ENCODE measurements around the gene TFAP2D. TPM values are rescaled to one million over a fixed set of nuclear protein-coding genes. Genes with fewer than 3 reads are reported as not detected.
A peak's percentile ranks its signal among the peaks of the same experiment; 100 is the strongest.

The TFAP2D gene
- total and polyA plus RNA-seq, 2 experiments from 2014 or later: 0.23 TPM; not detected in 1

DNA sequence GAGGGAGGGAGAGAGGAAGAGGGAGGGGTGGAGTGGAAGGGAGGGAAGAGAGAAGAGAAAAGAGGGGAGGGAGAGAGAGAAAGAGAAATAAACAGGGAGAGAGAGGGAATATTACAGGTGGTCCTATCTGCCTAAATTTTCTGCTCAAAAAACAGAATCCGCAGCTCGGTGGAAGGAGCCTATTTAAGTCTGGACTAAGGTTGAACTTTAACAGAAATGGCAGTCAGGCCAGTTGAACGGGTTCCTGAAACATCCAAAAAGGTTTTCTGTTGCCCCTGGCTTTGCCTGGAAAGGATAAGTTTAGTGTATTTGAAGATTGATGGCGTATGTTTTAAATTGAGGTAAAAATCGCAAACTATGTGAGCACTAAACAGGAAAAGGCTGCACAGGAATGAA, 107.5 kb downstream of the TFAP2D start:
- H3K4me2 ChIP-seq: peak overlapping the region; percentile 74
- no peaks in the 10 kb centered on the region for H3K79me2 ChIP-seq
- no peaks in the 10 kb centered on the region for H3K9me3 ChIP-seq (ENCODE audit: low read depth)
- H3K9me2 ChIP-seq (replicated peaks; ENCODE audit: insufficient read depth): no peaks in the 10 kb centered on the region
- no peaks in the 10 kb centered on the region for H3K36me3 ChIP-seq (replicated peaks; ENCODE audit: insufficient read depth, low read depth)
- TF ChIP-seq EZH2 (IDR thresholded peaks at IDR 0.05; ENCODE audit: borderline replicate concordance) (no peak), EZH2phosphoT487 (IDR thresholded peaks at IDR 0.05; ENCODE audit: low read depth, severe bottlenecking, unreplicated experiment) (no peak)
- TF ChIP-seq, protein P1, sequence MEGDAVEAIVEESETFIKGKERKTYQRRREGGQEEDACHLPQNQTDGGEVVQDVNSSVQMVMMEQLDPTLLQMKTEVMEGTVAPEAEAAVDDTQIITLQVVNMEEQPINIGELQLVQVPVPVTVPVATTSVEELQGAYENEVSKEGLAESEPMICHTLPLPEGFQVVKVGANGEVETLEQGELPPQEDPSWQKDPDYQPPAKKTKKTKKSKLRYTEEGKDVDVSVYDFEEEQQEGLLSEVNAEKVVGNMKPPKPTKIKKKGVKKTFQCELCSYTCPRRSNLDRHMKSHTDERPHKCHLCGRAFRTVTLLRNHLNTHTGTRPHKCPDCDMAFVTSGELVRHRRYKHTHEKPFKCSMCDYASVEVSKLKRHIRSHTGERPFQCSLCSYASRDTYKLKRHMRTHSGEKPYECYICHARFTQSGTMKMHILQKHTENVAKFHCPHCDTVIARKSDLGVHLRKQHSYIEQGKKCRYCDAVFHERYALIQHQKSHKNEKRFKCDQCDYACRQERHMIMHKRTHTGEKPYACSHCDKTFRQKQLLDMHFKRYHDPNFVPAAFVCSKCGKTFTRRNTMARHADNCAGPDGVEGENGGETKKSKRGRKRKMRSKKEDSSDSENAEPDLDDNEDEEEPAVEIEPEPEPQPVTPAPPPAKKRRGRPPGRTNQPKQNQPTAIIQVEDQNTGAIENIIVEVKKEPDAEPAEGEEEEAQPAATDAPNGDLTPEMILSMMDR (IDR thresholded peaks at IDR 0.05; ENCODE audit: poor library complexity): no peak
- peaks cover 92% of the 10 kb centered on the region for H3K27me3 ChIP-seq
- no peak for DNase-seq (ENCODE audit: low spot score)
- WGBS (ENCODE audit: low lambda C conversion rate, missing lambda C conversion rate): 8% methylated on average over 5 of the region's 5 CpGs
- no peaks in the 10 kb centered on the region for H3K4me1 ChIP-seq (ENCODE audit: insufficient read depth)
- H3K4me3 ChIP-seq: no peak overlapping the region
- H4K20me1 ChIP-seq (ENCODE audit: insufficient read depth, poor library complexity, severe bottlenecking): no peaks in the 10 kb centered on the region
- H3K27ac ChIP-seq: peak overlapping the region; percentile 55
- H2AFZ ChIP-seq: no peak overlapping the region

- DNase-seq (ENCODE audit: low spot score): no peak
- Histone ChIP-seq H4K20me1 (ENCODE audit: insufficient read depth, poor library complexity, severe bottlenecking) (no peaks in the 10 kb centered on the region), H3K4me1 (ENCODE audit: insufficient read depth) (no peaks in the 10 kb centered on the region), H3K9me3 (ENCODE audit: low read depth) (no peaks in the 10 kb centered on the region), H3K4me3 (no peak overlapping the region), H3K79me2 (no peaks in the 10 kb centered on the region), H3K4me2 (peak overlapping the region; percentile 74), H3K36me3 (replicated peaks; ENCODE audit: insufficient read depth, low read depth) (no peaks in the 10 kb centered on the region), H3K9me2 (replicated peaks; ENCODE audit: insufficient read depth) (no peaks in the 10 kb centered on the region), H2AFZ (no peak overlapping the region), H3K27me3 (peaks cover 99% of the 10 kb centered on the region), H3K27ac (peak overlapping the region; percentile 55)
- TF ChIP-seq EZH2phosphoT487 (IDR thresholded peaks at IDR 0.05; ENCODE audit: low read depth, severe bottlenecking, unreplicated experiment) (no peak), EZH2 (IDR thresholded peaks at IDR 0.05; ENCODE audit: borderline replicate concordance) (no peak)
- TF ChIP-seq, protein P1 (IDR thresholded peaks at IDR 0.05; ENCODE audit: poor library complexity): no peak
- whole genome bisulfite sequencing (ENCODE audit: low lambda C conversion rate, missing lambda C conversion rate): 3% methylated on average over 18 of the region's 20 CpGs
These were observed 108.2 kb downstream of the TFAP2D start for GRCh38 chr6:50821441-50822077.

- no peak for DNase-seq (ENCODE audit: low spot score)
- Histone ChIP-seq H3K4me2 (peak overlapping the region; percentile 62), H3K9me3 (ENCODE audit: low read depth) (no peaks in the 10 kb centered on the region), H3K4me3 (no peak overlapping the region), H3K79me2 (no peaks in the 10 kb centered on the region), H3K9me2 (replicated peaks; ENCODE audit: insufficient read depth) (no peaks in the 10 kb centered on the region), H3K36me3 (replicated peaks; ENCODE audit: insufficient read depth, low read depth) (no peaks in the 10 kb centered on the region), H3K4me1 (ENCODE audit: insufficient read depth) (no peaks in the 10 kb centered on the region), H3K27ac (peak overlapping the region; percentile 34), H3K27me3 (peaks cover 99% of the 10 kb centered on the region), H2AFZ (no peak overlapping the region), H4K20me1 (ENCODE audit: insufficient read depth, poor library complexity, severe bottlenecking) (no peaks in the 10 kb centered on the region)
- TF ChIP-seq, protein P1 (IDR thresholded peaks at IDR 0.05; ENCODE audit: poor library complexity): no peak
- TF ChIP-seq EZH2phosphoT487 (IDR thresholded peaks at IDR 0.05; ENCODE audit: low read depth, severe bottlenecking, unreplicated experiment) (no peak), EZH2 (IDR thresholded peaks at IDR 0.05; ENCODE audit: borderline replicate concordance) (peak; percentile 6)
- 4% methylated on average over 6 of the region's 6 CpGs for WGBS (ENCODE audit: low lambda C conversion rate, missing lambda C conversion rate)
These were observed 108.8 kb downstream of the TFAP2D start for GRCh38 chr6:50822078-50822476.

Other genes with a start within 250 kb of the TFAP2D start
- 0.64 and 0.73 TPM in 2 replicates for gene TFAP2B, start 105.3 kb downstream of the TFAP2D start, total RNA-seq
- gene TFAP2B, start 105.3 kb downstream of the TFAP2D start, polyA plus RNA-seq: 1.3 and 5.7 TPM in 2 replicates

Measured in hepatocyte (in vitro differentiated cells).